SK-N-SH treated with all-trans-retinoic acid at 6 μM for 48 hours (cell line): ENCODE measurements around the gene ABCC1.

ENCODE experiments used
- ATAC-seq: fragments of 200-7000 bp; cut with Tn5 transposase; 3 replicates; pipeline ENCODE4 v1.9.1; 2020; ENCODE audit warnings: mild to moderate bottlenecking, moderate library complexity
- ARNTL ChIP-seq: fragments of 450-650 bp; formaldehyde crosslinking; IDR thresholded peaks from 2 replicates; pipeline ENCODE4 v1.5.0; 2020; ENCODE audit warnings: low read depth, mild to moderate bottlenecking, moderate library complexity, borderline replicate concordance
- BACH2 ChIP-seq: fragments of 250-450 bp; sonication (Bioruptor Pico); IDR thresholded peaks from 2 replicates; pipeline ENCODE4 v1.9.0; 2021; ENCODE audit warnings: mild to moderate bottlenecking, borderline replicate concordance
- CSDC2 ChIP-seq: fragments of 250-450 bp; sonication (Bioruptor Pico); IDR thresholded peaks from 2 replicates; pipeline ENCODE4 v1.5.0; 2020; ENCODE audit warnings: mild to moderate bottlenecking, moderate library complexity
- ESRRG ChIP-seq: fragments of 250-450 bp; sonication (Bioruptor Pico); IDR thresholded peaks from 2 replicates; pipeline ENCODE4 v1.6.1; 2021; ENCODE audit warnings: mild to moderate bottlenecking
- GLIS3 ChIP-seq: fragments of 250-450 bp; sonication (Bioruptor Pico); IDR thresholded peaks from 2 replicates; pipeline ENCODE4 v1.5.0; 2020; ENCODE audit warnings: mild to moderate bottlenecking, moderate library complexity
- ISL1 ChIP-seq: fragments of 250-450 bp; sonication (Bioruptor Pico); IDR thresholded peaks from 2 replicates; pipeline ENCODE4 v2.1.2; 2022; ENCODE audit warnings: mild to moderate bottlenecking, moderate library complexity
- OSR1 ChIP-seq: fragments of 250-450 bp; sonication (Bioruptor Pico); IDR thresholded peaks from 2 replicates; pipeline ENCODE4 v1.8.0; 2022; ENCODE audit warnings: moderate library complexity, mild to moderate bottlenecking, inconsistent platforms
- POU6F1 ChIP-seq: fragments of 250-450 bp; sonication (Bioruptor Pico); IDR thresholded peaks from 2 replicates; pipeline ENCODE4 v1.8.0; 2021; ENCODE audit warnings: low read depth, mild to moderate bottlenecking, moderate library complexity, borderline replicate concordance
- PPARA ChIP-seq: fragments of 250-450 bp; sonication (Bioruptor Pico); IDR thresholded peaks from 2 replicates; pipeline ENCODE4 v1.5.0; 2020; ENCODE audit warnings: mild to moderate bottlenecking, borderline replicate concordance
- RARB ChIP-seq: fragments of 250-450 bp; sonication (Bioruptor Pico); IDR thresholded peaks from 2 replicates; pipeline ENCODE4 v1.8.0; 2021; ENCODE audit warnings: mild to moderate bottlenecking, moderate library complexity
- SNAI2 ChIP-seq: fragments of 250-450 bp; sonication (Bioruptor Pico); IDR thresholded peaks from 2 replicates; pipeline ENCODE4 v1.5.0; 2020; ENCODE audit warnings: mild to moderate bottlenecking, moderate library complexity
- TCF4 ChIP-seq: fragments of 250-450 bp; sonication (Bioruptor Pico); IDR thresholded peaks from 2 replicates; pipeline ENCODE4 v1.8.0; 2021; ENCODE audit warnings: mild to moderate bottlenecking, moderate library complexity, borderline replicate concordance
- TOX ChIP-seq: fragments of 250-450 bp; sonication (Bioruptor Pico); IDR thresholded peaks from 2 replicates; pipeline ENCODE4 v1.8.0; 2021; ENCODE audit warnings: mild to moderate bottlenecking, moderate library complexity, borderline replicate concordance
- ZC3H10 ChIP-seq: fragments of 250-450 bp; sonication (Bioruptor Pico); IDR thresholded peaks from 2 replicates; pipeline ENCODE4 v1.5.1; 2021; ENCODE audit warnings: mild to moderate bottlenecking, moderate library complexity
- ZFP3 ChIP-seq: fragments of 250-450 bp; sonication (Bioruptor Pico); IDR thresholded peaks from 2 replicates; pipeline ENCODE4 v1.5.0; 2020; ENCODE audit warnings: mild to moderate bottlenecking, moderate library complexity
- ZFP30 ChIP-seq: fragments of 450-650 bp; formaldehyde crosslinking; IDR thresholded peaks from 2 replicates; pipeline ENCODE4 v1.5.0; 2022; ENCODE audit warnings: mild to moderate bottlenecking, moderate library complexity
- ZNF70 ChIP-seq: fragments of 450-650 bp; formaldehyde crosslinking; IDR thresholded peaks from 2 replicates; pipeline ENCODE4 v1.5.0; 2020; ENCODE audit warnings: mild to moderate bottlenecking, moderate library complexity
- ZNF8 ChIP-seq: fragments of 450-650 bp; formaldehyde crosslinking; IDR thresholded peaks from 2 replicates; pipeline ENCODE4 v1.5.0; 2020; ENCODE audit warnings: mild to moderate bottlenecking, moderate library complexity
- TF ChIP-seq, protein P1 (sequence below): fragments of 250-450 bp; sonication (Bioruptor Pico); IDR thresholded peaks from 2 replicates; pipeline ENCODE4 v1.5.1; 2020; ENCODE audit warnings: low read depth, mild to moderate bottlenecking, moderate library complexity
- TF ChIP-seq, protein P2 (sequence below): fragments of 250-450 bp; sonication (Bioruptor Pico); IDR thresholded peaks from 2 replicates; pipeline ENCODE4 v1.8.0; 2020; ENCODE audit warnings: mild to moderate bottlenecking, moderate library complexity, borderline replicate concordance
- TF ChIP-seq, protein P3 (sequence below): fragments of 250-450 bp; sonication (Bioruptor Pico); IDR thresholded peaks from 2 replicates; pipeline ENCODE4 v1.5.0; 2020; ENCODE audit warnings: mild to moderate bottlenecking, moderate library complexity
- TF ChIP-seq, protein P4 (sequence below): fragments of 250-450 bp; sonication (Bioruptor Pico); IDR thresholded peaks from 2 replicates; pipeline ENCODE4 v1.5.1; 2021; ENCODE audit warnings: mild to moderate bottlenecking, moderate library complexity

The ABCC1 gene

DNA sequence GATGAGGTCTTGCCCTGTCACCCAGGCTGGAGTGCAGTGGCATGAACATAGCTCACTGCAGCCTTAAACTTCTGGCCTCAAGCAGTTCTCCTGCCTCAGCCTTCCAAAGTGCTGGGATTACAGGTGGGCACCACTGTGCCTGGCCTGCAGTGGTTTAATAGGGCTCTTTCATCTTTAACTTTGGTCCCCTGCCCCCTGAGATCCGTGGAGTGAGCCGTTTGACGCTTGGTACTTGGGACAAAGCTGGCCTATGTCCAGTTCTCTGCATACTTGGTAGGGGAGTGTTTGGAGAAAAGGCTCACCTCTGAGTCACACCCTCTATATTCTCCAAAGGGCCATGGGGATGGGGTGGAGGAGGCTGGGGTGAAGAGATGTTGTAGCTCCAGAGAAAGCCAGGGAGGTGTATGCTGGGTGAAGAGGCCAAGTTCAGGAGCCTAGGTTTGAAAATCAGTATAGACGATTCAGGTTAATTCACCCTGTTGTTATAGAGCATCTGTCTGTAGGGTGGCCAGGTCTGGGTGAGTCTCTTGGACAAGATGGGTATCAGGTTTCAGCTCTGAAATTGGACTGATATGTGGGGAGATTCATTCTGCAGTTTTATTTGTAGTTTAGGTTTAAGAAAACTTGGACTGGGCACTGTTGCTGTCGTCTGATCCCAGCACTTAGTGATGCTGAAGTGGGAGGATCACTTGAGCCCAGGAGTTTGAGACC, 17.6 kb downstream of the ABCC1 start (continued):
- TF ChIP-seq POU6F1 (CRISPR knock-in tag) (no peak), ESRRG (CRISPR knock-in tag) (no peak), ARNTL (no peak), ZC3H10 (CRISPR knock-in tag) (no peak), GLIS3 (CRISPR knock-in tag) (no peak)
- TF ChIP-seq, protein P1, sequence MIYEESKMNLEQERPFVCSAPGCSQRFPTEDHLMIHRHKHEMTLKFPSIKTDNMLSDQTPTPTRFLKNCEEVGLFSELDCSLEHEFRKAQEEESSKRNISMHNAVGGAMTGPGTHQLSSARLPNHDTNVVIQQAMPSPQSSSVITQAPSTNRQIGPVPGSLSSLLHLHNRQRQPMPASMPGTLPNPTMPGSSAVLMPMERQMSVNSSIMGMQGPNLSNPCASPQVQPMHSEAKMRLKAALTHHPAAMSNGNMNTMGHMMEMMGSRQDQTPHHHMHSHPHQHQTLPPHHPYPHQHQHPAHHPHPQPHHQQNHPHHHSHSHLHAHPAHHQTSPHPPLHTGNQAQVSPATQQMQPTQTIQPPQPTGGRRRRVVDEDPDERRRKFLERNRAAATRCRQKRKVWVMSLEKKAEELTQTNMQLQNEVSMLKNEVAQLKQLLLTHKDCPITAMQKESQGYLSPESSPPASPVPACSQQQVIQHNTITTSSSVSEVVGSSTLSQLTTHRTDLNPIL (CRISPR knock-in tag), result no peak
- TF ChIP-seq, all 23 proteins: peak for 0

- no peak for TF ChIP-seq ZFP30 (CRISPR knock-in tag)
- TF ChIP-seq TOX (CRISPR knock-in tag), result no peak
- no peak for TF ChIP-seq CSDC2
- TF ChIP-seq OSR1 (CRISPR knock-in tag), result no peak
- no peak for ATAC-seq
These were observed 18.4 kb downstream of the ABCC1 start for GRCh38 chr16:15967655-15968315.

- no peak for TF ChIP-seq ARNTL
- no peak for TF ChIP-seq ZNF70 (CRISPR knock-in tag)
- TF ChIP-seq BACH2 (CRISPR knock-in tag), result no peak
- no peak for TF ChIP-seq ZNF8
- no peak for TF ChIP-seq ZFP30 (CRISPR knock-in tag)
- TF ChIP-seq ESRRG (CRISPR knock-in tag), result no peak
- TF ChIP-seq OSR1 (CRISPR knock-in tag), result no peak
- no peak for TF ChIP-seq TOX (CRISPR knock-in tag)
- TF ChIP-seq GLIS3 (CRISPR knock-in tag), result no peak
- TF ChIP-seq CSDC2, result no peak
- TF ChIP-seq ISL1 (CRISPR knock-in tag), result no peak
- TF ChIP-seq, protein P2, sequence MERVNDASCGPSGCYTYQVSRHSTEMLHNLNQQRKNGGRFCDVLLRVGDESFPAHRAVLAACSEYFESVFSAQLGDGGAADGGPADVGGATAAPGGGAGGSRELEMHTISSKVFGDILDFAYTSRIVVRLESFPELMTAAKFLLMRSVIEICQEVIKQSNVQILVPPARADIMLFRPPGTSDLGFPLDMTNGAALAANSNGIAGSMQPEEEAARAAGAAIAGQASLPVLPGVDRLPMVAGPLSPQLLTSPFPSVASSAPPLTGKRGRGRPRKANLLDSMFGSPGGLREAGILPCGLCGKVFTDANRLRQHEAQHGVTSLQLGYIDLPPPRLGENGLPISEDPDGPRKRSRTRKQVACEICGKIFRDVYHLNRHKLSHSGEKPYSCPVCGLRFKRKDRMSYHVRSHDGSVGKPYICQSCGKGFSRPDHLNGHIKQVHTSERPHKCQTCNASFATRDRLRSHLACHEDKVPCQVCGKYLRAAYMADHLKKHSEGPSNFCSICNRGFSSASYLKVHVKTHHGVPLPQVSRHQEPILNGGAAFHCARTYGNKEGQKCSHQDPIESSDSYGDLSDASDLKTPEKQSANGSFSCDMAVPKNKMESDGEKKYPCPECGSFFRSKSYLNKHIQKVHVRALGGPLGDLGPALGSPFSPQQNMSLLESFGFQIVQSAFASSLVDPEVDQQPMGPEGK (CRISPR knock-in tag), result no peak
- no peak for TF ChIP-seq ZC3H10 (CRISPR knock-in tag)
- TF ChIP-seq, protein P3, sequence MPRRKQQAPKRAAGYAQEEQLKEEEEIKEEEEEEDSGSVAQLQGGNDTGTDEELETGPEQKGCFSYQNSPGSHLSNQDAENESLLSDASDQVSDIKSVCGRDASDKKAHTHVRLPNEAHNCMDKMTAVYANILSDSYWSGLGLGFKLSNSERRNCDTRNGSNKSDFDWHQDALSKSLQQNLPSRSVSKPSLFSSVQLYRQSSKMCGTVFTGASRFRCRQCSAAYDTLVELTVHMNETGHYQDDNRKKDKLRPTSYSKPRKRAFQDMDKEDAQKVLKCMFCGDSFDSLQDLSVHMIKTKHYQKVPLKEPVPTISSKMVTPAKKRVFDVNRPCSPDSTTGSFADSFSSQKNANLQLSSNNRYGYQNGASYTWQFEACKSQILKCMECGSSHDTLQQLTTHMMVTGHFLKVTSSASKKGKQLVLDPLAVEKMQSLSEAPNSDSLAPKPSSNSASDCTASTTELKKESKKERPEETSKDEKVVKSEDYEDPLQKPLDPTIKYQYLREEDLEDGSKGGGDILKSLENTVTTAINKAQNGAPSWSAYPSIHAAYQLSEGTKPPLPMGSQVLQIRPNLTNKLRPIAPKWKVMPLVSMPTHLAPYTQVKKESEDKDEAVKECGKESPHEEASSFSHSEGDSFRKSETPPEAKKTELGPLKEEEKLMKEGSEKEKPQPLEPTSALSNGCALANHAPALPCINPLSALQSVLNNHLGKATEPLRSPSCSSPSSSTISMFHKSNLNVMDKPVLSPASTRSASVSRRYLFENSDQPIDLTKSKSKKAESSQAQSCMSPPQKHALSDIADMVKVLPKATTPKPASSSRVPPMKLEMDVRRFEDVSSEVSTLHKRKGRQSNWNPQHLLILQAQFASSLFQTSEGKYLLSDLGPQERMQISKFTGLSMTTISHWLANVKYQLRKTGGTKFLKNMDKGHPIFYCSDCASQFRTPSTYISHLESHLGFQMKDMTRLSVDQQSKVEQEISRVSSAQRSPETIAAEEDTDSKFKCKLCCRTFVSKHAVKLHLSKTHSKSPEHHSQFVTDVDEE (CRISPR knock-in tag), result no peak
- no peak for TF ChIP-seq ZFP3 (CRISPR knock-in tag)
- no peak for TF ChIP-seq RARB
- no peak for ATAC-seq
These were observed 20.8 kb downstream of the ABCC1 start for GRCh38 chr16:15970202-15970601.

DNA sequence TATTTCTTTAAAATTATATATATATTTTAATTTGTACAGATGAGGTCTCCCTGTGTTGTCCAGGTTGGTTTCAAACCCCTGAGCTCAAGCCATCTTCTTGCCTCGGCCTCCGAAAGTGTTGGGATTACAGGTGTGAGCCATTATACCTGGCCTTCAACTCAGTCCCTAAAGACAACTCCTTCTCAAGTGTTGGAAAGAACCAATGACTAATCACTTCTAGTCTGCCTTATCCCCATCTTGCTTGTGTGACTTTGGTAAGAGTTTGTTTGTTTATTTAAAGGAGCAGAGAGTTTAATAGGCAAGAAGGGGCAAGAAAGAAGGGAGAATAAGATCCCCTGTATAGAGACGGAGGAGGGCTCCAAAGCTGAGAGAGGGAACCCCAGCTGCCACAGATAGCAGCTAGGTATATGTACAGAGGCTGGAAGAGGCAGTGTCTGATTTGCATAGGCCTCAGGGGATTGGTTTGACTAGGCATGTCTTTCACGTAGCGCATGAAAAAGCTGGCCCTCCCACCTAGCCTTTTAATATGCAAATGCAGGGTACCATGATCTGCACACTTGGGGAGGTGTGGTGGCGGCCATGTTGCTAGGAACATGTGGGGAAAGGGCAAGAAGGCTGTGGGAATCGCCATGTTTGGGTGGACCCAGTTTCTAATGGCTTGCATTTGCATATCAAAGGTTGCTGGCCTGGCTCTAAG, 21.5 kb downstream of the ABCC1 start:
- no peak for ATAC-seq
- TF ChIP-seq ZFP3 (CRISPR knock-in tag), result no peak
- TF ChIP-seq SNAI2 (CRISPR knock-in tag), result no peak
- no peak for TF ChIP-seq PPARA
- TF ChIP-seq ZNF8, result no peak
- TF ChIP-seq ZFP30 (CRISPR knock-in tag), result no peak
- TF ChIP-seq ARNTL, result no peak
- TF ChIP-seq, protein P4, sequence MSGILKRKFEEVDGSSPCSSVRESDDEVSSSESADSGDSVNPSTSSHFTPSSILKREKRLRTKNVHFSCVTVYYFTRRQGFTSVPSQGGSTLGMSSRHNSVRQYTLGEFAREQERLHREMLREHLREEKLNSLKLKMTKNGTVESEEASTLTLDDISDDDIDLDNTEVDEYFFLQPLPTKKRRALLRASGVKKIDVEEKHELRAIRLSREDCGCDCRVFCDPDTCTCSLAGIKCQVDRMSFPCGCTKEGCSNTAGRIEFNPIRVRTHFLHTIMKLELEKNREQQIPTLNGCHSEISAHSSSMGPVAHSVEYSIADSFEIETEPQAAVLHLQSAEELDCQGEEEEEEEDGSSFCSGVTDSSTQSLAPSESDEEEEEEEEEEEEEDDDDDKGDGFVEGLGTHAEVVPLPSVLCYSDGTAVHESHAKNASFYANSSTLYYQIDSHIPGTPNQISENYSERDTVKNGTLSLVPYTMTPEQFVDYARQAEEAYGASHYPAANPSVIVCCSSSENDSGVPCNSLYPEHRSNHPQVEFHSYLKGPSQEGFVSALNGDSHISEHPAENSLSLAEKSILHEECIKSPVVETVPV (CRISPR knock-in tag), result no peak
- TF ChIP-seq ZNF70 (CRISPR knock-in tag), result no peak
- no peak for TF ChIP-seq ISL1 (CRISPR knock-in tag)
- TF ChIP-seq TOX (CRISPR knock-in tag), result no peak
- no peak for TF ChIP-seq ZC3H10 (CRISPR knock-in tag)
- TF ChIP-seq, protein P2 (CRISPR knock-in tag), result no peak
- no peak for TF ChIP-seq ESRRG (CRISPR knock-in tag)
- TF ChIP-seq TCF4 (CRISPR knock-in tag), result no peak
- no peak for TF ChIP-seq CSDC2
- no peak for TF ChIP-seq BACH2 (CRISPR knock-in tag)
- no peak for TF ChIP-seq OSR1 (CRISPR knock-in tag)
